Adrenal gland (tissue), 5 donors: ENCODE data around the gene ARHGEF25.

Experiments
- POLR2A ChIP-seq, 2 donors: fragments of 450-650 bp; IDR thresholded peaks; one replicate each; pipeline ENCODE4 v1.6.1; 2017; ENCODE audit warnings: antibody characterized with exemption in 2 of 2, mild to moderate bottlenecking in 2 of 2, moderate library complexity in 1 of 2
- TF ChIP-seq, protein P1 (sequence below), 6 experiments: fragments of 450-650 bp in 4 of 6; fragments of 200-600 bp in 2 of 6; sonication (generic) in 1 of 6; IDR thresholded peaks; 1 replicate in 5 of 6; 2 replicates in 1 of 6; pipeline versions ENCODE4 v1.5.1 to v1.8.0; 2016 to 2021; ENCODE audit warnings: antibody characterized with exemption in 6 of 6, mild to moderate bottlenecking in 2 of 6, moderate library complexity in 1 of 6
- donor health status: DM: no; HTN: no; CAD: no.

DNA sequence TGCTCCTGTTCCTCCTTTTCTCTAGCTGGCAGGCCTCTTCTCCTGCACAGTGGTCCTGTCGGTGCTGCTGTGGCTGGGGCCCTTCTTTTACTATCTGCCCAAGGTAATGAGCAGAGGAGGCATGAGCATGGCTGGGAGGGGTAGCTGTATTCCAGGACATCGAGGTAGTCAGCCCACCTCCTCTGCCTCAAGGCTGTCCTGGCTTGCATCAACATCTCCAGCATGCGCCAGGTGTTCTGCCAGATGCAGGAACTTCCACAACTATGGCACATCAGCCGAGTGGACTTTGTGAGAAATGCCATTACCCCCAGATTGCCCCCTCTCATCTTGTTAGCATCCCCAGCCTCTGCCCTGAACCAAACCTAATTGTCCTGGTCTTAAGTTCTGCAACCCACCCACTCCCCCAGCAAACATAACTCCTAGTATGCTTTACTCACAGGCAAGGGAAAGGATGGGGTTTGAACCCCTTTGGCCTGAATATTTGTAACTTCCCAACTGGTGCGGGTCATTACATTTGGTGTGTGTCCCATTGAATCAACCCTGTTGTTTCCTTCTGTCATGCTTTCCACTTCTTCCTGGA, 12.7 kb downstream of the ARHGEF25 start:
- TF ChIP-seq, protein P1, sequence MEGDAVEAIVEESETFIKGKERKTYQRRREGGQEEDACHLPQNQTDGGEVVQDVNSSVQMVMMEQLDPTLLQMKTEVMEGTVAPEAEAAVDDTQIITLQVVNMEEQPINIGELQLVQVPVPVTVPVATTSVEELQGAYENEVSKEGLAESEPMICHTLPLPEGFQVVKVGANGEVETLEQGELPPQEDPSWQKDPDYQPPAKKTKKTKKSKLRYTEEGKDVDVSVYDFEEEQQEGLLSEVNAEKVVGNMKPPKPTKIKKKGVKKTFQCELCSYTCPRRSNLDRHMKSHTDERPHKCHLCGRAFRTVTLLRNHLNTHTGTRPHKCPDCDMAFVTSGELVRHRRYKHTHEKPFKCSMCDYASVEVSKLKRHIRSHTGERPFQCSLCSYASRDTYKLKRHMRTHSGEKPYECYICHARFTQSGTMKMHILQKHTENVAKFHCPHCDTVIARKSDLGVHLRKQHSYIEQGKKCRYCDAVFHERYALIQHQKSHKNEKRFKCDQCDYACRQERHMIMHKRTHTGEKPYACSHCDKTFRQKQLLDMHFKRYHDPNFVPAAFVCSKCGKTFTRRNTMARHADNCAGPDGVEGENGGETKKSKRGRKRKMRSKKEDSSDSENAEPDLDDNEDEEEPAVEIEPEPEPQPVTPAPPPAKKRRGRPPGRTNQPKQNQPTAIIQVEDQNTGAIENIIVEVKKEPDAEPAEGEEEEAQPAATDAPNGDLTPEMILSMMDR (IDR thresholded peaks at IDR 0.05), result no peak
- no peak for TF ChIP-seq POLR2A (IDR thresholded peaks at IDR 0.05)
